Osteocyte (in vitro differentiated cells): ENCODE data around the gene PPP2R5C. TPM values are rescaled to one million over a fixed set of nuclear protein-coding genes. Genes with fewer than 3 reads are reported as not detected.
A peak's percentile ranks its signal among the peaks of the same experiment; 100 is the strongest.
"Not testable (repeated sequence)": the region's sequence is repeated elsewhere in the genome, so short reads cannot be mapped to it uniquely, and the experiment has no call there.

Experiments used
- DNase-seq: peaks from one replicate; pipeline ENCODE4 v3.0.0; 2021; ENCODE audit warnings: mixed read lengths; ENCODE audit not compliant: unreplicated experiment; ENCODE audit errors: extremely low spot score
- H3K27ac Mint-ChIP-seq: one replicate; pipeline ENCODE4 v1.8.0; 2021; ENCODE audit warnings: mild to moderate bottlenecking, mixed read lengths; ENCODE audit not compliant: unreplicated experiment
- H3K27me3 Mint-ChIP-seq: one replicate; pipeline ENCODE4 v1.8.0; 2021; ENCODE audit warnings: mixed read lengths; ENCODE audit not compliant: unreplicated experiment
- H3K36me3 Mint-ChIP-seq: one replicate; pipeline ENCODE4 v1.8.0; 2021; ENCODE audit warnings: mixed read lengths; ENCODE audit not compliant: unreplicated experiment
- H3K4me1 Mint-ChIP-seq: one replicate; pipeline ENCODE4 v1.8.0; 2021; ENCODE audit warnings: mixed read lengths; ENCODE audit not compliant: unreplicated experiment
- H3K4me3 Mint-ChIP-seq: one replicate; pipeline ENCODE4 v1.8.0; 2021; ENCODE audit warnings: mild to moderate bottlenecking, moderate library complexity, mixed read lengths; ENCODE audit not compliant: unreplicated experiment
- H3K9me3 Mint-ChIP-seq: one replicate; pipeline ENCODE4 v1.8.0; 2021; ENCODE audit warnings: mixed read lengths; ENCODE audit not compliant: unreplicated experiment
- CTCF ChIP-seq: fragments of 200-600 bp; sonication (generic); IDR thresholded peaks from 2 replicates; pipeline ENCODE4 v1.5.0; 2021; ENCODE audit warnings: antibody characterized with exemption, mild to moderate bottlenecking, moderate library complexity
- total RNA-seq: library from RNA; stranded (reverse); gene quantifications from 2 replicates; pipeline ENCODE4 v1.2.1, GENCODE V29; 2021

Gene PPP2R5C
- total RNA-seq, 1 donor from 2014 or later, result 116 TPM

DNA sequence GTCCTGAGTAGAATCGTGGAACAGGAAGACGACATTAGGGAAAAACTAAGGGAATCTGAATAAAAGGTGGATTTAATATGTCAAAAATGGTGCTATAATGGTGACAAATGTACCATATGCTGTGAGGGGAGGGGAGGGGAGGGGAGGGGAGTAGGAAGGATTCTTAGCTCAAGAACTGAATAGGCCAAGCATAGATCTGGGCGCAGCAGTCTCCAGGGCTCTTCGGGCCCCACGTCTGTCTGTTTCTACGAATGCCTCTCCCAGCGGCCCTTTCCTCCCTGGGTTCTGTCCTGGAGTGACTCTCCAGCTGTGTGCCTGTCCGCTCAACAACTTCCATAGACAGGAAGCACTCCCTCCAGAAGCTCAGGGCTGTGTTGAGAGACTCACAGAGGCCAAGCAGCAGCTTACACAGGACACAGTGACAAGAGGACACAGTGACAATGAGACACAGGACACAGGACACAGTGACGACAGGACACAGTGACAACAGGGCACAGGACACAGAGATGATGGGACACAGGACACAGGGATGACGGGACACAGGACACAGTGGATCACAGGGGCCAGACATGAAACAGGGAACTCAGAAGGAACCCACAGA is 42.4 kb upstream of the PPP2R5C start:
- H3K4me1 Mint-ChIP-seq, result peaks cover 20% of the 10 kb centered on the region
- peak; percentile 73 for DNase-seq
- H3K4me3 Mint-ChIP-seq, result no peak overlapping the region
- H3K36me3 Mint-ChIP-seq, result no peaks in the 10 kb centered on the region
- peaks cover 3% of the 10 kb centered on the region for H3K9me3 Mint-ChIP-seq
- no peak overlapping the region for H3K27ac Mint-ChIP-seq
- no peak for TF ChIP-seq CTCF
- no peaks in the 10 kb centered on the region for H3K27me3 Mint-ChIP-seq

- no peak overlapping the region for H3K4me3 Mint-ChIP-seq
- H3K27ac Mint-ChIP-seq, result no peak overlapping the region
- H3K4me1 Mint-ChIP-seq, result peaks cover 20% of the 10 kb centered on the region
- H3K9me3 Mint-ChIP-seq, result no peaks in the 10 kb centered on the region
- no peak for TF ChIP-seq CTCF
- no peaks in the 10 kb centered on the region for H3K36me3 Mint-ChIP-seq
- H3K27me3 Mint-ChIP-seq, result no peaks in the 10 kb centered on the region
- peak; percentile 60 for DNase-seq
Observed at GRCh38 chr14:101719708-101720107, 41.8 kb upstream of the PPP2R5C start.

- Mint-ChIP-seq H3K9me3 (no peaks in the 10 kb centered on the region), H3K4me1 (peaks cover 20% of the 10 kb centered on the region), H3K27me3 (no peaks in the 10 kb centered on the region), H3K36me3 (no peaks in the 10 kb centered on the region), H3K27ac (peak overlapping the region; percentile 89), H3K4me3 (no peak overlapping the region)
- DNase-seq, result peak; percentile 1
- no peak for TF ChIP-seq CTCF
Observed at GRCh38 chr14:101721111-101721510, 40.4 kb upstream of the PPP2R5C start.

DNA sequence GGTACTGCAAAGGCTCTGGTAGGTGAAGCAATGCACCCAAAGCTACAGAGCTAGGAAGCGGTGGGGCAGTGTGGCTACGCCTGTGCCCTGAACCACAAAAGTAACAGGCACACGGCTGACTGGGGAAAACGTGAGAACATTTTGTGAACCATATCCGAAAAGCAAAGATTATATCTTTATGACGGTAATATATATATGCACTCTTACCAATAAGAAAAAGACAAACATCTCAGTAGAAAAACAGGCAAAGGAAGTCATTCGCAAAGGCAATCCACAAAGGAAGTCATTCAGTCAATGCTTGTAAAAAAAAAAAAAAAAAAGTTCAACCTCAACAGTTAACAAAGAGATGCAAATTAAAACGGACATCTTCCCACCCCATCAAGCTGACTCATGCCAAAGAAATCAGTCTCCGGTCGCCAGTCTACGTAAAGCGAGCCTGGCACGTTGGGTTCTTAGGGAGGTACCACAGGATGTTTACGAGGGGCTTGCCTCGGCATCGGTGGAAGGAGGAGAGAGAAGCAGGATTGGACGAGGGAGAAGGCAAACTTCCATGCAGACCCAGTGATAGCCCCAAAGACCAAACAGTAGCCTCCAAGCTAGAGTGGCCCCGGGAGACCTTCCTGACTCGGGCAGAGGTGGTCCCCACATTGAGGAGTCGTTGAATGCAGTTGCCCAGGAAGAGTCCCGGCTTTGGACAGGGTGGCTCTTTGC is 39.4 kb upstream of the PPP2R5C start:
- peak overlapping the region; percentile 89 for H3K27ac Mint-ChIP-seq
- DNase-seq, result no peak
- no peak for TF ChIP-seq CTCF
- no peaks in the 10 kb centered on the region for H3K36me3 Mint-ChIP-seq
- no peaks in the 10 kb centered on the region for H3K27me3 Mint-ChIP-seq
- H3K9me3 Mint-ChIP-seq, result no peaks in the 10 kb centered on the region
- H3K4me1 Mint-ChIP-seq, result peaks cover 16% of the 10 kb centered on the region
- H3K4me3 Mint-ChIP-seq, result no peak overlapping the region

GRCh38 chr14:101723061-101723595 is 38.4 kb upstream of the PPP2R5C start:
- DNase-seq, result no peak
- H3K27ac Mint-ChIP-seq, result peak overlapping the region; percentile 73

GRCh38 chr14:101725652-101726051 is 35.9 kb upstream of the PPP2R5C start:
- not testable (repeated sequence) for H3K27me3 Mint-ChIP-seq, H3K36me3 Mint-ChIP-seq
- H3K4me1 Mint-ChIP-seq, result peaks cover 16% of the 10 kb centered on the region

More at GRCh38 chr14:101723061-101723595, 38.4 kb upstream of the PPP2R5C start:
- no peak for TF ChIP-seq CTCF
- no peaks in the 10 kb centered on the region for H3K9me3 Mint-ChIP-seq
- peaks cover 16% of the 10 kb centered on the region for H3K4me1 Mint-ChIP-seq
- no peak overlapping the region for H3K4me3 Mint-ChIP-seq
- H3K36me3 Mint-ChIP-seq, result no peaks in the 10 kb centered on the region
- no peaks in the 10 kb centered on the region for H3K27me3 Mint-ChIP-seq

More at GRCh38 chr14:101725652-101726051, 35.9 kb upstream of the PPP2R5C start:
- not testable (repeated sequence) for H3K4me3 Mint-ChIP-seq, H3K27ac Mint-ChIP-seq, H3K9me3 Mint-ChIP-seq
- DNase-seq, result peak; percentile 46
